Anterior cingulate cortex (tissue), 58 donors: ENCODE results near the gene C2orf92.
"Not testable (repeated sequence)": the region's sequence is repeated elsewhere in the genome, so short reads cannot be mapped to it uniquely, and the experiment has no call there.

Source experiments
- DNase-seq, 58 donors: peaks; one replicate each; lab custom pipeline; 2025; lab: John Stamatoyannopoulos, UW

C2orf92 gene

GRCh38 chr2:97712175-97712574, 42.7 kb downstream of the C2orf92 start:
- DNase-seq, result not testable (repeated sequence)

GRCh38 chr2:97712693-97713295, 43.3 kb downstream of the C2orf92 start:
- no peak for DNase-seq

GRCh38 chr2:97713296-97714083, 44.0 kb downstream of the C2orf92 start, which contains the start of gene ZAP70:
TSS of gene ZAP70 (plus strand) at chr2:97713576. CDS start at chr2:97724037, 10,461 bp downstream.
- no peak for DNase-seq

- no peak for DNase-seq
Observed at GRCh38 chr2:97714084-97714949, 44.8 kb downstream of the C2orf92 start.

GRCh38 chr2:97714950-97715652, 45.6 kb downstream of the C2orf92 start:
- DNase-seq, result no peak

GRCh38 chr2:97715951-97716694, 46.6 kb downstream of the C2orf92 start:
- DNase-seq, result no peak

GRCh38 chr2:97716695-97717612, 47.4 kb downstream of the C2orf92 start:
- no peak for DNase-seq

- no peak for DNase-seq
Observed at GRCh38 chr2:97717613-97717995, 48.1 kb downstream of the C2orf92 start.

- no peak for DNase-seq
Observed at GRCh38 chr2:97718051-97718882, 48.8 kb downstream of the C2orf92 start.

- no peak for DNase-seq
Observed at GRCh38 chr2:97718942-97719341, 49.4 kb downstream of the C2orf92 start.

GRCh38 chr2:97719362-97720155, 50.0 kb downstream of the C2orf92 start:
- DNase-seq, result no peak

GRCh38 chr2:97720746-97721145, 51.2 kb downstream of the C2orf92 start:
- DNase-seq, result no peak

GRCh38 chr2:97722227-97722626, 52.7 kb downstream of the C2orf92 start:
- DNase-seq, result no peak

GRCh38 chr2:97723156-97724072, 53.9 kb downstream of the C2orf92 start:
- DNase-seq, result no peak

GRCh38 chr2:97724073-97724410, 54.5 kb downstream of the C2orf92 start:
- DNase-seq, result no peak

GRCh38 chr2:97724501-97724900, 55.0 kb downstream of the C2orf92 start:
- no peak for DNase-seq
